Hepatocyte (in vitro differentiated cells): Measurements from ENCODE around the gene ARHGAP12. TPM values are rescaled to one million over a fixed set of nuclear protein-coding genes. Genes with fewer than 3 reads are reported as not detected.

Source experiments
- DNase-seq: peaks from one replicate; pipeline ENCODE4 v3.0.0-alpha.2; 2016; ENCODE audit warnings: low spot score
- H2AFZ ChIP-seq: fragments of 200-600 bp; sonication (generic); 2 replicates; pipeline ENCODE4 v1.6.0; 2016; ENCODE audit warnings: antibody characterized with exemption, mild to moderate bottlenecking
- H3K27ac ChIP-seq: fragments of 200-600 bp; sonication (generic); 2 replicates; pipeline ENCODE4 v1.5.1; 2016; ENCODE audit warnings: mild to moderate bottlenecking
- H3K27me3 ChIP-seq: fragments of 200-600 bp; sonication (generic); 2 replicates; pipeline ENCODE4 v1.6.1; 2016
- H3K36me3 ChIP-seq: fragments of 200-600 bp; sonication (generic); replicated peaks from 2 replicates; pipeline ENCODE4 v1.5.1; 2016; ENCODE audit warnings: low read depth; ENCODE audit not compliant: insufficient read depth
- H3K4me1 ChIP-seq: fragments of 200-600 bp; sonication (generic); 2 replicates; pipeline ENCODE4 v1.5.1; 2016; ENCODE audit warnings: mild to moderate bottlenecking, moderate library complexity; ENCODE audit not compliant: insufficient read depth
- H3K4me2 ChIP-seq: fragments of 200-600 bp; sonication (generic); 2 replicates; pipeline ENCODE4 v1.6.0; 2016
- H3K4me3 ChIP-seq: fragments of 200-600 bp; sonication (generic); 2 replicates; pipeline ENCODE4 v1.5.1; 2016; ENCODE audit warnings: mild to moderate bottlenecking
- H3K79me2 ChIP-seq: fragments of 200-600 bp; sonication (generic); 2 replicates; pipeline ENCODE4 v1.6.0; 2017; ENCODE audit warnings: mild to moderate bottlenecking
- H3K9me2 ChIP-seq: fragments of 200-600 bp; sonication (generic); replicated peaks from 2 replicates; pipeline ENCODE4 v1.6.0; 2017; ENCODE audit warnings: mild to moderate bottlenecking; ENCODE audit not compliant: insufficient read depth
- H3K9me3 ChIP-seq: fragments of 200-600 bp; sonication (generic); 2 replicates; pipeline ENCODE4 v1.5.1; 2016; ENCODE audit warnings: low read depth, mild to moderate bottlenecking
- H4K20me1 ChIP-seq: fragments of 200-600 bp; sonication (generic); 2 replicates; pipeline ENCODE4 v1.6.0; 2016; ENCODE audit warnings: mild to moderate bottlenecking; ENCODE audit not compliant: insufficient read depth, poor library complexity, severe bottlenecking
- CTCF ChIP-seq: fragments of 200-600 bp; sonication (generic); IDR thresholded peaks from 2 replicates; pipeline ENCODE4 v1.5.1; 2016; ENCODE audit warnings: antibody characterized with exemption, mild to moderate bottlenecking; ENCODE audit not compliant: poor library complexity
- EZH2 ChIP-seq: fragments of 200-600 bp; sonication (generic); IDR thresholded peaks from 2 replicates; pipeline ENCODE4 v1.6.1; 2016; ENCODE audit warnings: antibody characterized with exemption, mild to moderate bottlenecking, borderline replicate concordance
- EZH2phosphoT487 ChIP-seq: fragments of 200-600 bp; sonication (generic); IDR thresholded peaks from one replicate; pipeline ENCODE4 v1.6.1; 2018; ENCODE audit warnings: antibody characterized with exemption, mild to moderate bottlenecking, low read depth, moderate library complexity; ENCODE audit not compliant: unreplicated experiment, severe bottlenecking
- WGBS: methylation state at CpG from one replicate; pipeline ENCODE4 v1.1.6; 2016; ENCODE audit warnings: low lambda C conversion rate; ENCODE audit errors: missing lambda C conversion rate; 5-methylcytosine and 5-hydroxymethylcytosine counted together
- polyA plus RNA-seq: library from polyadenylated mRNA; unstranded; fragments of >200 nt; fragmentation: Nextera tagmentation; extraction: Ambion mirVana; gene quantifications from 2 replicates; pipeline ENCODE4 v1.2.1, GENCODE V29; 2016
- total RNA-seq: library from RNA; depleted of rRNA; stranded (reverse); fragments of >200 nt; gene quantifications from 2 replicates; pipeline ENCODE4 v1.2.3, GENCODE V29; 2014

Gene ARHGAP12
- total and polyA plus RNA-seq, 2 experiments from 2014 or later, result 16.4 to 55.6 TPM

- H3K4me3 ChIP-seq, result no peak overlapping the region
- no peaks in the 10 kb centered on the region for H3K9me2 ChIP-seq
Measured at GRCh38 chr10:31855033-31855432, 73.6 kb downstream of the ARHGAP12 start.

GRCh38 chr10:31853629-31854028, 75.0 kb downstream of the ARHGAP12 start:
- WGBS, result 47% methylated on average over 2 of the region's 2 CpGs

More at GRCh38 chr10:31855033-31855432, 73.6 kb downstream of the ARHGAP12 start:
- peaks cover 57% of the 10 kb centered on the region for H3K79me2 ChIP-seq
- H3K27me3 ChIP-seq, result no peaks in the 10 kb centered on the region
- H3K27ac ChIP-seq, result no peak overlapping the region
- H3K36me3 ChIP-seq, result no peaks in the 10 kb centered on the region
- H3K4me1 ChIP-seq, result no peaks in the 10 kb centered on the region
- 91% methylated on average over 2 of the region's 4 CpGs for WGBS
- no peak overlapping the region for H3K4me2 ChIP-seq
- no peaks in the 10 kb centered on the region for H3K9me3 ChIP-seq
- no peak for TF ChIP-seq EZH2phosphoT487
- no peak for TF ChIP-seq EZH2
- no peak for TF ChIP-seq CTCF
- no peak overlapping the region for H2AFZ ChIP-seq
- H4K20me1 ChIP-seq, result peaks cover 5% of the 10 kb centered on the region
- no peak for DNase-seq

GRCh38 chr10:31851216-31851615, 77.4 kb downstream of the ARHGAP12 start:
- Histone ChIP-seq H4K20me1 (peaks cover 5% of the 10 kb centered on the region), H2AFZ (no peak overlapping the region), H3K27ac (no peak overlapping the region), H3K4me1 (no peaks in the 10 kb centered on the region), H3K9me3 (no peaks in the 10 kb centered on the region), H3K9me2 (no peaks in the 10 kb centered on the region), H3K4me3 (no peak overlapping the region), H3K27me3 (no peaks in the 10 kb centered on the region), H3K79me2 (peaks cover 24% of the 10 kb centered on the region), H3K36me3 (no peaks in the 10 kb centered on the region), H3K4me2 (no peak overlapping the region)
- no peak for DNase-seq
- 93% methylated on average over 1 of the region's 1 CpG for WGBS
- TF ChIP-seq EZH2phosphoT487 (no peak), CTCF (no peak), EZH2 (no peak)

More at GRCh38 chr10:31853629-31854028, 75.0 kb downstream of the ARHGAP12 start:
- peaks cover 5% of the 10 kb centered on the region for H4K20me1 ChIP-seq
- TF ChIP-seq CTCF (no peak), EZH2 (no peak), EZH2phosphoT487 (no peak)
- DNase-seq, result no peak
- H3K27ac ChIP-seq, result no peak overlapping the region
- H3K9me3 ChIP-seq, result no peaks in the 10 kb centered on the region
- no peaks in the 10 kb centered on the region for H3K4me1 ChIP-seq
- H3K4me3 ChIP-seq, result no peak overlapping the region
- H2AFZ ChIP-seq, result no peak overlapping the region
- H3K79me2 ChIP-seq, result peaks cover 47% of the 10 kb centered on the region
- no peaks in the 10 kb centered on the region for H3K9me2 ChIP-seq
- H3K36me3 ChIP-seq, result no peaks in the 10 kb centered on the region
- no peak overlapping the region for H3K4me2 ChIP-seq
- H3K27me3 ChIP-seq, result no peaks in the 10 kb centered on the region

- H3K4me3 ChIP-seq, result no peak overlapping the region
- H4K20me1 ChIP-seq, result no peaks in the 10 kb centered on the region
- TF ChIP-seq CTCF (no peak), EZH2phosphoT487 (no peak), EZH2 (no peak)
- no peak overlapping the region for H3K4me2 ChIP-seq
- DNase-seq, result no peak
- peaks cover 16% of the 10 kb centered on the region for H3K79me2 ChIP-seq
- no peaks in the 10 kb centered on the region for H3K27me3 ChIP-seq
- no peaks in the 10 kb centered on the region for H3K36me3 ChIP-seq
- no peaks in the 10 kb centered on the region for H3K9me2 ChIP-seq
- no peaks in the 10 kb centered on the region for H3K4me1 ChIP-seq
- H2AFZ ChIP-seq, result no peak overlapping the region
- H3K9me3 ChIP-seq, result no peaks in the 10 kb centered on the region
- no peak overlapping the region for H3K27ac ChIP-seq
Measured at GRCh38 chr10:31847515-31847914, 81.1 kb downstream of the ARHGAP12 start.
